HEK293 (cell line): Measurements from ENCODE around the gene MTFMT.

Experiments used
- GLIS1 ChIP-seq: fragments of 450-650 bp; formaldehyde crosslinking; IDR thresholded peaks from 2 replicates; pipeline ENCODE4 v1.5.1; 2016; ENCODE audit warnings: missing biosample characterization, missing genetic modification characterization
- KLF16 ChIP-seq: fragments of 450-650 bp; formaldehyde crosslinking; IDR thresholded peaks from 2 replicates; pipeline ENCODE4 v1.5.1; 2017; ENCODE audit warnings: missing biosample characterization, missing genetic modification characterization
- PRDM1 ChIP-seq: fragments of 450-650 bp; formaldehyde crosslinking; IDR thresholded peaks from 2 replicates; pipeline ENCODE4; 2016; ENCODE audit warnings: missing biosample characterization, missing genetic modification characterization
- PRDM2 ChIP-seq: fragments of 450-650 bp; formaldehyde crosslinking; IDR thresholded peaks from 2 replicates; pipeline ENCODE4 v1.5.1; 2016; ENCODE audit warnings: missing biosample characterization, missing genetic modification characterization, borderline replicate concordance
- SCRT2 ChIP-seq: fragments of 450-650 bp; formaldehyde crosslinking; IDR thresholded peaks from 2 replicates; pipeline ENCODE4 v1.5.1; 2016; ENCODE audit warnings: missing biosample characterization, missing genetic modification characterization
- SETDB1 ChIP-seq: IDR thresholded peaks from one replicate; pipeline ENCODE4 v1.6.1; 2017; ENCODE audit warnings: mild to moderate bottlenecking, low read length, moderate library complexity, mixed read lengths; ENCODE audit not compliant: insufficient read length
- TSHZ1 ChIP-seq: fragments of 450-650 bp; formaldehyde crosslinking; IDR thresholded peaks from 2 replicates; pipeline ENCODE4 v1.5.1; 2016; ENCODE audit warnings: missing biosample characterization, missing genetic modification characterization, borderline replicate concordance
- ZBTB20 ChIP-seq: fragments of 450-650 bp; formaldehyde crosslinking; IDR thresholded peaks from 2 replicates; pipeline ENCODE4 v1.5.1; 2016; ENCODE audit warnings: missing biosample characterization, missing genetic modification characterization
- ZEB2 ChIP-seq: fragments of 450-650 bp; formaldehyde crosslinking; IDR thresholded peaks from 2 replicates; pipeline ENCODE4 v1.5.1; 2016; ENCODE audit warnings: missing biosample characterization, missing genetic modification characterization
- ZFP37 ChIP-seq: fragments of 450-650 bp; formaldehyde crosslinking; IDR thresholded peaks from 2 replicates; pipeline ENCODE4 v1.5.1; 2016; ENCODE audit warnings: missing biosample characterization, missing genetic modification characterization
- ZNF2 ChIP-seq: fragments of 450-650 bp; formaldehyde crosslinking; IDR thresholded peaks from 2 replicates; pipeline ENCODE4 v1.5.1; 2016; ENCODE audit warnings: missing biosample characterization, missing genetic modification characterization
- ZNF211 ChIP-seq: fragments of 450-650 bp; formaldehyde crosslinking; IDR thresholded peaks from 2 replicates; pipeline ENCODE4 v1.5.1; 2016; ENCODE audit warnings: low read depth, missing biosample characterization, missing genetic modification characterization
- ZNF324 ChIP-seq: fragments of 450-650 bp; formaldehyde crosslinking; IDR thresholded peaks from 2 replicates; pipeline ENCODE4 v1.5.1; 2016; ENCODE audit warnings: missing biosample characterization, missing genetic modification characterization
- ZNF341 ChIP-seq: fragments of 450-650 bp; formaldehyde crosslinking; IDR thresholded peaks from 2 replicates; pipeline ENCODE4; 2016; ENCODE audit warnings: low read depth, missing biosample characterization, missing genetic modification characterization
- ZNF366 ChIP-seq: fragments of 450-650 bp; formaldehyde crosslinking; conservative IDR thresholded peaks from 2 replicates; pipeline ENCODE4 v1.5.1; 2016; ENCODE audit warnings: missing biosample characterization, missing genetic modification characterization
- ZNF398 ChIP-seq: fragments of 450-650 bp; formaldehyde crosslinking; IDR thresholded peaks from 2 replicates; pipeline ENCODE4 v1.5.1; 2017; ENCODE audit warnings: missing biosample characterization, missing genetic modification characterization
- ZNF514 ChIP-seq: fragments of 450-650 bp; formaldehyde crosslinking; IDR thresholded peaks from 2 replicates; pipeline ENCODE4 v1.5.1; 2016; ENCODE audit warnings: missing biosample characterization, missing genetic modification characterization
- ZNF843 ChIP-seq: fragments of 450-650 bp; formaldehyde crosslinking; IDR thresholded peaks from 2 replicates; pipeline ENCODE4 v1.5.1; 2016; ENCODE audit warnings: missing biosample characterization, missing genetic modification characterization
- TF ChIP-seq, protein P1 (sequence below): fragments of 450-650 bp; formaldehyde crosslinking; IDR thresholded peaks from 2 replicates; pipeline ENCODE4 v1.5.1; 2016; ENCODE audit warnings: missing biosample characterization, missing genetic modification characterization
- TF ChIP-seq, protein P2 (sequence below): fragments of 450-650 bp; formaldehyde crosslinking; IDR thresholded peaks from 2 replicates; pipeline ENCODE4 v1.5.1; 2016; ENCODE audit warnings: missing biosample characterization, missing genetic modification characterization
- TF ChIP-seq, protein P3 (sequence below): fragments of 450-650 bp; formaldehyde crosslinking; IDR thresholded peaks from 2 replicates; pipeline ENCODE4 v1.5.1; 2016; ENCODE audit warnings: missing biosample characterization, missing genetic modification characterization

The MTFMT gene

GRCh38 chr15:64989416-64990167, 39.8 kb downstream of the MTFMT start, which contains the start of gene SPG21 (continued):
- TF ChIP-seq TSHZ1 (tag by site-specific recombination) (no peak), ZNF366 (tag by site-specific recombination) (no peak), GLIS1 (tag by site-specific recombination) (peak; percentile 7; the same call in 1 of the 2 replicates), KLF16 (peak; percentile 92), ZNF843 (peak; percentile 63), ZBTB20 (tag by site-specific recombination) (peak; percentile 81), ZNF324 (tag by site-specific recombination) (peak; percentile 56; the same call in 1 of the 2 replicates), ZNF211 (no peak), ZNF398 (peak; percentile 40; the same call in 1 of the 2 replicates), ZNF514 (tag by site-specific recombination) (no peak), ZFP37 (tag by site-specific recombination) (0 out of 2 replicates have a peak, but pooled peaks have one; percentile 20), SCRT2 (tag by site-specific recombination) (no peak), PRDM2 (peak; percentile 41; the same call in 1 of the 2 replicates), SETDB1 (no peak), PRDM1 (no peak), ZEB2 (tag by site-specific recombination) (peak; percentile 23; the same call in 1 of the 2 replicates), ZNF2 (peak; percentile 44), ZNF341 (peak; percentile 45)
- TF ChIP-seq, protein P1, sequence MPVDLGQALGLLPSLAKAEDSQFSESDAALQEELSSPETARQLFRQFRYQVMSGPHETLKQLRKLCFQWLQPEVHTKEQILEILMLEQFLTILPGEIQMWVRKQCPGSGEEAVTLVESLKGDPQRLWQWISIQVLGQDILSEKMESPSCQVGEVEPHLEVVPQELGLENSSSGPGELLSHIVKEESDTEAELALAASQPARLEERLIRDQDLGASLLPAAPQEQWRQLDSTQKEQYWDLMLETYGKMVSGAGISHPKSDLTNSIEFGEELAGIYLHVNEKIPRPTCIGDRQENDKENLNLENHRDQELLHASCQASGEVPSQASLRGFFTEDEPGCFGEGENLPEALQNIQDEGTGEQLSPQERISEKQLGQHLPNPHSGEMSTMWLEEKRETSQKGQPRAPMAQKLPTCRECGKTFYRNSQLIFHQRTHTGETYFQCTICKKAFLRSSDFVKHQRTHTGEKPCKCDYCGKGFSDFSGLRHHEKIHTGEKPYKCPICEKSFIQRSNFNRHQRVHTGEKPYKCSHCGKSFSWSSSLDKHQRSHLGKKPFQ: peak; percentile 98
- TF ChIP-seq, protein P2, sequence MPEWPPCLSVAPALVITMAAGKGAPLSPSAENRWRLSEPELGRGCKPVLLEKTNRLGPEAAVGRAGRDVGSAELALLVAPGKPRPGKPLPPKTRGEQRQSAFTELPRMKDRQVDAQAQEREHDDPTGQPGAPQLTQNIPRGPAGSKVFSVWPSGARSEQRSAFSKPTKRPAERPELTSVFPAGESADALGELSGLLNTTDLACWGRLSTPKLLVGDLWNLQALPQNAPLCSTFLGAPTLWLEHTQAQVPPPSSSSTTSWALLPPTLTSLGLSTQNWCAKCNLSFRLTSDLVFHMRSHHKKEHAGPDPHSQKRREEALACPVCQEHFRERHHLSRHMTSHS (tag by site-specific recombination): 0 out of 2 replicates have a peak, but pooled peaks have one; percentile 24
- TF ChIP-seq, protein P3, sequence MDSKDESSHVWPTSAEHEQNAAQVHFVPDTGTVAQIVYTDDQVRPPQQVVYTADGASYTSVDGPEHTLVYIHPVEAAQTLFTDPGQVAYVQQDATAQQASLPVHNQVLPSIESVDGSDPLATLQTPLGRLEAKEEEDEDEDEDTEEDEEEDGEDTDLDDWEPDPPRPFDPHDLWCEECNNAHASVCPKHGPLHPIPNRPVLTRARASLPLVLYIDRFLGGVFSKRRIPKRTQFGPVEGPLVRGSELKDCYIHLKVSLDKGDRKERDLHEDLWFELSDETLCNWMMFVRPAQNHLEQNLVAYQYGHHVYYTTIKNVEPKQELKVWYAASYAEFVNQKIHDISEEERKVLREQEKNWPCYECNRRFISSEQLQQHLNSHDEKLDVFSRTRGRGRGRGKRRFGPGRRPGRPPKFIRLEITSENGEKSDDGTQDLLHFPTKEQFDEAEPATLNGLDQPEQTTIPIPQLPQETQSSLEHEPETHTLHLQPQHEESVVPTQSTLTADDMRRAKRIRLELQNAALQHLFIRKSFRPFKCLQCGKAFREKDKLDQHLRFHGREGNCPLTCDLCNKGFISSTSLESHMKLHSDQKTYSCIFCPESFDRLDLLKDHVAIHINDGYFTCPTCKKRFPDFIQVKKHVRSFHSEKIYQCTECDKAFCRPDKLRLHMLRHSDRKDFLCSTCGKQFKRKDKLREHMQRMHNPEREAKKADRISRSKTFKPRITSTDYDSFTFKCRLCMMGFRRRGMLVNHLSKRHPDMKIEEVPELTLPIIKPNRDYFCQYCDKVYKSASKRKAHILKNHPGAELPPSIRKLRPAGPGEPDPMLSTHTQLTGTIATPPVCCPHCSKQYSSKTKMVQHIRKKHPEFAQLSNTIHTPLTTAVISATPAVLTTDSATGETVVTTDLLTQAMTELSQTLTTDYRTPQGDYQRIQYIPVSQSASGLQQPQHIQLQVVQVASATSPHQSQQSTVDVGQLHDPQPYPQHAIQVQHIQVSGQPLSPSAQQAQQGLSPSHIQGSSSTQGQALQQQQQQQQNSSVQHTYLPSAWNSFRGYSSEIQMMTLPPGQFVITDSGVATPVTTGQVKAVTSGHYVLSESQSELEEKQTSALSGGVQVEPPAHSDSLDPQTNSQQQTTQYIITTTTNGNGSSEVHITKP (tag by site-specific recombination): peak; percentile 18
